NCI-H2107 treated with DMSO at 0.1 percent for 48 hours (cell line): ENCODE results near the gene MRPL23.
"Not testable (repeated sequence)": the region's sequence is repeated elsewhere in the genome, so short reads cannot be mapped to it uniquely, and the experiment has no call there.

Experiments
- DNase-seq: peaks from one replicate; lab custom pipeline; 2025; ENCODE audit not compliant: unreplicated experiment; lab: John Stamatoyannopoulos, UW

MRPL23 gene

GRCh38 chr11:1932681-1933080 lies 14.5 kb upstream of the MRPL23 start:
- no peak for DNase-seq

- no peak for DNase-seq
Measured at GRCh38 chr11:1933416-1934334, 13.5 kb upstream of the MRPL23 start.

- DNase-seq, result no peak
Measured at GRCh38 chr11:1934335-1935155, 12.6 kb upstream of the MRPL23 start.

GRCh38 chr11:1935156-1936071 lies 11.7 kb upstream of the MRPL23 start:
- no peak for DNase-seq

GRCh38 chr11:1936072-1936780 lies 10.9 kb upstream of the MRPL23 start:
- DNase-seq, result no peak

- DNase-seq, result no peak
Measured at GRCh38 chr11:1936781-1937615, 10.1 kb upstream of the MRPL23 start.

GRCh38 chr11:1937616-1938342 lies 9.4 kb upstream of the MRPL23 start:
- no peak for DNase-seq

GRCh38 chr11:1938343-1939005 lies 8.7 kb upstream of the MRPL23 start:
- DNase-seq, result no peak

GRCh38 chr11:1939006-1939625 lies 8.0 kb upstream of the MRPL23 start:
- DNase-seq, result no peak

GRCh38 chr11:1939788-1940187 lies 7.3 kb upstream of the MRPL23 start:
- DNase-seq, result not testable (repeated sequence)

- no peak for DNase-seq
Measured at GRCh38 chr11:1942558-1943260, 4.4 kb upstream of the MRPL23 start.

- DNase-seq, result no peak
Measured at GRCh38 chr11:1943576-1943975, 3.6 kb upstream of the MRPL23 start.

- DNase-seq, result peak; percentile 58
Measured at GRCh38 chr11:1943977-1944376, 3.2 kb upstream of the MRPL23 start.

GRCh38 chr11:1947592-1948237 lies 583 bp downstream of the MRPL23 start:
- DNase-seq, result no peak

GRCh38 chr11:1948389-1948788 lies 1.3 kb downstream of the MRPL23 start:
- no peak for DNase-seq

- no peak for DNase-seq
Measured at GRCh38 chr11:1949302-1949701, 2.2 kb downstream of the MRPL23 start.

GRCh38 chr11:1949922-1950321 lies 2.8 kb downstream of the MRPL23 start:
- DNase-seq, result no peak
